ENCODE data around the gene UBE2E2.
A peak's percentile ranks its signal among the peaks of the same experiment; 100 is the strongest.

The UBE2E2 gene

DNA sequence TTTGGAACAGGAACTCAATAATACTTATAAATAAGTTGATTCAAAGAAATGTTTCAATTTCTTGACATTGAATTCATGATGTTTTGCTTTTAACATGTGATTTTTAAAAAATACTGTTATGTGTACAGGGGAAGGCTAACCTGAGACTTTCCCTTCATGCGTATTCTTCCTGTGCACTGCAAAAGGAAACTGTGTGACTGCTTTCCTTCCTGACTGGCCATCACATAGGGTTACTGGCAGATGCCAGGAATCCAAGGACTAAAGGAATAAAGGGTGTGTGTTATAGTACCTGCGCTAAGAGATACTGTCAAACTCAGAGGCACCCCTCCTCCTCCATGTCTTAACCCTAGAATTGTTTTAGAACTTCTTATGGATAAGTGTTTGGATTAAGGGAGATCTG is 236.0 kb downstream of the UBE2E2 start:
- Histone ChIP-seq H3K36me3 (ENCODE audit: insufficient read depth, low read length) (no peaks in the 10 kb centered on the region), H3F3A (ENCODE audit: low read depth) (no peaks in the 10 kb centered on the region), H4K20me1 (ENCODE audit: insufficient read depth, low read length, poor library complexity, severe bottlenecking) (no peaks in the 10 kb centered on the region), H2AFZ (ENCODE audit: low read length) (no peak overlapping the region), H3K9ac (ENCODE audit: low read depth, low read length, poor library complexity, severe bottlenecking) (no peak overlapping the region), H3K4me1 (ENCODE audit: insufficient read depth, low read length, poor library complexity, severe bottlenecking) (peaks cover 75% of the 10 kb centered on the region), H3K9me2 (replicated peaks; ENCODE audit: low read depth, low read length) (no peaks in the 10 kb centered on the region), H3K79me2 (ENCODE audit: insufficient read depth, low read length) (no peaks in the 10 kb centered on the region), H3K27me3 (ENCODE audit: insufficient read depth, low read length, poor library complexity, severe bottlenecking) (no peaks in the 10 kb centered on the region), H3K9me3 (ENCODE audit: insufficient read depth, low read depth, low read length) (no peaks in the 10 kb centered on the region), H3K4me3 (ENCODE audit: low read length, poor library complexity, severe bottlenecking) (no peak overlapping the region), H3K4me2 (ENCODE audit: low read depth, low read length, poor library complexity, severe bottlenecking) (peak overlapping the region; percentile 46)
- no peak for TF ChIP-seq EZH2phosphoT487 (IDR thresholded peaks at IDR 0.05; ENCODE audit: borderline replicate concordance)
- TF ChIP-seq, protein P1, sequence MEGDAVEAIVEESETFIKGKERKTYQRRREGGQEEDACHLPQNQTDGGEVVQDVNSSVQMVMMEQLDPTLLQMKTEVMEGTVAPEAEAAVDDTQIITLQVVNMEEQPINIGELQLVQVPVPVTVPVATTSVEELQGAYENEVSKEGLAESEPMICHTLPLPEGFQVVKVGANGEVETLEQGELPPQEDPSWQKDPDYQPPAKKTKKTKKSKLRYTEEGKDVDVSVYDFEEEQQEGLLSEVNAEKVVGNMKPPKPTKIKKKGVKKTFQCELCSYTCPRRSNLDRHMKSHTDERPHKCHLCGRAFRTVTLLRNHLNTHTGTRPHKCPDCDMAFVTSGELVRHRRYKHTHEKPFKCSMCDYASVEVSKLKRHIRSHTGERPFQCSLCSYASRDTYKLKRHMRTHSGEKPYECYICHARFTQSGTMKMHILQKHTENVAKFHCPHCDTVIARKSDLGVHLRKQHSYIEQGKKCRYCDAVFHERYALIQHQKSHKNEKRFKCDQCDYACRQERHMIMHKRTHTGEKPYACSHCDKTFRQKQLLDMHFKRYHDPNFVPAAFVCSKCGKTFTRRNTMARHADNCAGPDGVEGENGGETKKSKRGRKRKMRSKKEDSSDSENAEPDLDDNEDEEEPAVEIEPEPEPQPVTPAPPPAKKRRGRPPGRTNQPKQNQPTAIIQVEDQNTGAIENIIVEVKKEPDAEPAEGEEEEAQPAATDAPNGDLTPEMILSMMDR (conservative IDR thresholded peaks at IDR 0.05; ENCODE audit: low read length), result no peak

DNA sequence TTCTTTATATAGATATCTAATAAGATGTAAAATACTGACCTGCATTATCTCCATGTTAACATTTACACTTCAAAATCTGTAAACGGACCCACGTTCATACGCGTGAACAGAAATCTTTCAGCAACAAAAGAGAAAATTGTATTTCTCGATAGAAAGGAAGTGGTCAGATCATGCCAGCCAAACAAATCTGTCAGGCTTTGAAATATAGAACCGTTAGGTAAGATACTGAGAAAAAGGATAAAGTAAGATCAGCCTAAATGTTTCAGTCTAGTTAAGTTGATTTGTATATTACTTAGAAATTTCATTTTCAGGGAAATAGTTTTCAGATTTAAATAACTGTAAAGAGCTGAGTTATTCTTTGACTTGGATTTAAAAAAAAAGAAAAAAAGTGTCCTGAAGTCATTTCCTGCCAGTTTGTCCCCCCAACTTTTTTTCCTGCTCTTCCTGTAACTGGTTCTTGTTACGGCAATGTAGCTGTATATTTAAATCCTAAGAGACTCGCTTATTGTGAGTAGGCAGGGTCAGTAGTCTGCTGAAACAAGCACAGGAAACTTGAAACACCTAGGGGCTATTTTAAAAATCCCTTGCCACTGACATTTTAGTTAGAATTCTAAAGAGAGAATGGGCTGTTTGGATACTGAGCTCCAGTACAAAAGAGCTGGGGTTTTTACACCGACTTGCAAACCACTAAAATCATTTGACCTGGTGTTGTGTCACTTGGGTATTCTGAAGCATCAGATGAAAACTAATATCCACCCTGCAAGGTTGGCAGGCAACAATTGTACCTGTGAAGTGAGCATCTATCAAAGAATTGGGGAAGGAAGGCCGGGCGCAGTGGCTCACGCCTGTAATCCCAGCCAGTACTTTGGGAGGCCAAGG is 237.5 kb downstream of the UBE2E2 start:
- H3K36me3 ChIP-seq (ENCODE audit: insufficient read depth, low read length), result no peaks in the 10 kb centered on the region
- H3K4me2 ChIP-seq (ENCODE audit: low read depth, low read length, poor library complexity, severe bottlenecking), result peak overlapping the region; percentile 56
- H3K9me3 ChIP-seq (ENCODE audit: insufficient read depth, low read depth, low read length), result no peaks in the 10 kb centered on the region
- no peaks in the 10 kb centered on the region for H3K79me2 ChIP-seq (ENCODE audit: insufficient read depth, low read length)
- no peak overlapping the region for H3K9ac ChIP-seq (ENCODE audit: low read depth, low read length, poor library complexity, severe bottlenecking)
- no peaks in the 10 kb centered on the region for H3K9me2 ChIP-seq (replicated peaks; ENCODE audit: low read depth, low read length)
- peaks cover 72% of the 10 kb centered on the region for H3K4me1 ChIP-seq (ENCODE audit: insufficient read depth, low read length, poor library complexity, severe bottlenecking)
- no peaks in the 10 kb centered on the region for H3K27me3 ChIP-seq (ENCODE audit: insufficient read depth, low read length, poor library complexity, severe bottlenecking)
- TF ChIP-seq EZH2phosphoT487 (IDR thresholded peaks at IDR 0.05; ENCODE audit: borderline replicate concordance), result no peak
- TF ChIP-seq, protein P1 (conservative IDR thresholded peaks at IDR 0.05; ENCODE audit: low read length), result no peak
- H2AFZ ChIP-seq (ENCODE audit: low read length), result no peak overlapping the region
- H4K20me1 ChIP-seq (ENCODE audit: insufficient read depth, low read length, poor library complexity, severe bottlenecking), result no peaks in the 10 kb centered on the region
- no peaks in the 10 kb centered on the region for H3F3A ChIP-seq (ENCODE audit: low read depth)
- peak overlapping the region; percentile 9 for H3K4me3 ChIP-seq (ENCODE audit: low read length, poor library complexity, severe bottlenecking)

DNA sequence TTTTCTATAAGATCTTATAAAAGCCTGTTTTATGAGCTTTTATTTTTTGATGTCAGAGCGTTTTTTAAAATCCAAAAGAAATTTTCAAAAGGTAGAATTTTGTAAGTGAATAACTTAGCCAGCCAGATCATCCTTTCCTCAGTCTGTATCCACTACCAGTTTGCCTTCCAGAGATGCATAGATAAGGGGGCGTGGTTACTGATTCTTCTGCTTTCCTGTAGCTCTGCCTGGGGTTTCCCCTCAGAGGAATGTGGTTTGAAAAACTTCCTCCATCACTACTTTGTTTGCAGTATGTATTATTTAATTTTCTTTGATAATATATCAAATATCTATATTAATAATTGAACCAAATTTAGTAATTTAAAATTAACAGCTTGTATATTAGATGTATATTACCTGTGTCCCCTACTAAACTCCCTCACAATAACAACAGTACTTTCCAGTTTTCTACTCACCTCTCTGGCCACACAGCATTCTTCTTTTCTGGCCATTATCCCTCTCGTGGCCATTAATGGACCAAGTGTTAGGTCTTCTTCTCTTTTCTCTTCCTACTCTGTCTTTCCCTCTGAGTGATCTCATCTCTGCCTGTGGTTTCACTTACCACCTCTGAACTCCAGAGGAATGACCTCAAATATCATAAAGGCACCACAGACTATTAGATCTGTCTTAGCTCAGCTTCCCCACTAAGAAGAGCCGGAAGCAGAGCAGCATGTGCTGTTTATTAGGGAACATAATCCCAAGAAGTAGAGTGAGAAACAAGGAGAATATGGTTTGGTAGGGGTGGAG is 239.7 kb downstream of the UBE2E2 start:
- Histone ChIP-seq H3K4me3 (ENCODE audit: low read length, poor library complexity, severe bottlenecking) (peak overlapping the region; percentile 7), H3K79me2 (ENCODE audit: insufficient read depth, low read length) (no peaks in the 10 kb centered on the region), H3K9ac (ENCODE audit: low read depth, low read length, poor library complexity, severe bottlenecking) (no peak overlapping the region), H3K9me2 (replicated peaks; ENCODE audit: low read depth, low read length) (no peaks in the 10 kb centered on the region), H3K9me3 (ENCODE audit: insufficient read depth, low read depth, low read length) (no peaks in the 10 kb centered on the region), H4K20me1 (ENCODE audit: insufficient read depth, low read length, poor library complexity, severe bottlenecking) (no peaks in the 10 kb centered on the region), H3K4me1 (ENCODE audit: insufficient read depth, low read length, poor library complexity, severe bottlenecking) (peaks cover 73% of the 10 kb centered on the region), H2AFZ (ENCODE audit: low read length) (no peak overlapping the region), H3K27me3 (ENCODE audit: insufficient read depth, low read length, poor library complexity, severe bottlenecking) (no peaks in the 10 kb centered on the region), H3K36me3 (ENCODE audit: insufficient read depth, low read length) (no peaks in the 10 kb centered on the region), H3K4me2 (ENCODE audit: low read depth, low read length, poor library complexity, severe bottlenecking) (peak overlapping the region; percentile 47), H3F3A (ENCODE audit: low read depth) (no peaks in the 10 kb centered on the region)
- TF ChIP-seq EZH2phosphoT487 (IDR thresholded peaks at IDR 0.05; ENCODE audit: borderline replicate concordance), result no peak
- TF ChIP-seq, protein P1 (conservative IDR thresholded peaks at IDR 0.05; ENCODE audit: low read length), result no peak
